SK-N-MC (cell line): ENCODE data around the gene MYD88.
A peak's percentile ranks its signal among the peaks of the same experiment; 100 is the strongest.

Experiments
- DNase-seq: peaks from one replicate; pipeline ENCODE4 v3.0.0-alpha.2; 2011; ENCODE audit warnings: low read depth, low spot score
- H3K27ac ChIP-seq: fragments of 200-600 bp; sonication (generic); 2 replicates; pipeline ENCODE4 v1.5.1; 2016; ENCODE audit warnings: mixed run types
- H3K36me3 ChIP-seq: fragments of 200-600 bp; sonication (generic); 2 replicates; pipeline ENCODE4 v1.6.1; 2017; ENCODE audit warnings: antibody characterized with exemption, low read length, mixed read lengths; ENCODE audit not compliant: insufficient read depth
- H3K4me3 ChIP-seq: fragments of 200-600 bp; sonication (generic); 2 replicates; pipeline ENCODE4 v1.5.1; 2016
- H3K9ac ChIP-seq: fragments of 200-600 bp; sonication (generic); 2 replicates; pipeline ENCODE4 v1.8.0; 2017; ENCODE audit warnings: mixed run types, mixed read lengths; ENCODE audit not compliant: insufficient read length
- H3K9me3 ChIP-seq: fragments of 200-600 bp; sonication (generic); 2 replicates; pipeline ENCODE4 v1.6.1; 2017; ENCODE audit warnings: low read depth, mild to moderate bottlenecking, antibody characterized with exemption, low read length, moderate library complexity, mixed read lengths
- EZH2 ChIP-seq: fragments of 200-600 bp; sonication (generic); IDR thresholded peaks from one replicate; pipeline ENCODE4 v1.6.1; 2017; ENCODE audit warnings: antibody characterized with exemption
- FOXP2 ChIP-seq: optimal IDR thresholded peaks from 2 replicates; pipeline ENCODE3; 2011; ENCODE audit warnings: mild to moderate bottlenecking, moderate library complexity; ENCODE audit not compliant: insufficient read depth; ENCODE audit errors: extremely low read length, control extremely low read depth
- POLR2AphosphoS5 ChIP-seq: IDR thresholded peaks from 2 replicates; pipeline ENCODE4 v1.6.1; 2012; ENCODE audit warnings: mild to moderate bottlenecking, low read depth, low read length, borderline replicate concordance

The MYD88 gene

GRCh38 chr3:38118421-38119247 lies 19.8 kb upstream of the MYD88 start:
- Histone ChIP-seq H3K9me3 (no peaks in the 10 kb centered on the region), H3K27ac (no peak overlapping the region), H3K9ac (no peak overlapping the region), H3K36me3 (no peaks in the 10 kb centered on the region; the same call in 1 of the 2 replicates), H3K4me3 (no peak overlapping the region)
- TF ChIP-seq EZH2 (no peak), POLR2AphosphoS5 (no peak; the same call in 1 of the 2 replicates), FOXP2 (no peak)
- no peak for DNase-seq

GRCh38 chr3:38119248-38119544 lies 19.3 kb upstream of the MYD88 start:
- Histone ChIP-seq H3K27ac (no peak overlapping the region), H3K4me3 (no peak overlapping the region), H3K9ac (no peak overlapping the region), H3K9me3 (no peaks in the 10 kb centered on the region), H3K36me3 (no peaks in the 10 kb centered on the region; the same call in 1 of the 2 replicates)
- DNase-seq, result no peak
- TF ChIP-seq FOXP2, result no peak

GRCh38 chr3:38119821-38120692 lies 18.4 kb upstream of the MYD88 start:
- Histone ChIP-seq H3K36me3 (no peaks in the 10 kb centered on the region; the same call in 1 of the 2 replicates), H3K27ac (no peak overlapping the region), H3K4me3 (no peak overlapping the region), H3K9ac (no peak overlapping the region), H3K9me3 (no peaks in the 10 kb centered on the region)
- DNase-seq, result no peak
- TF ChIP-seq EZH2, result no peak
- TF ChIP-seq POLR2AphosphoS5, result no peak

GRCh38 chr3:38120693-38121450 lies 17.6 kb upstream of the MYD88 start:
- Histone ChIP-seq H3K36me3 (no peaks in the 10 kb centered on the region; the same call in 1 of the 2 replicates), H3K4me3 (no peak overlapping the region), H3K27ac (no peak overlapping the region), H3K9ac (no peak overlapping the region), H3K9me3 (no peaks in the 10 kb centered on the region)
- DNase-seq, result no peak
- no peak for TF ChIP-seq FOXP2
- 0 out of 2 replicates have a peak, but pooled peaks have one; percentile 14 for TF ChIP-seq POLR2AphosphoS5

GRCh38 chr3:38121451-38121831 lies 17.0 kb upstream of the MYD88 start:
- TF ChIP-seq EZH2 (no peak), FOXP2 (no peak), POLR2AphosphoS5 (no peak)
- no peak overlapping the region for H3K27ac ChIP-seq
- no peak overlapping the region for H3K4me3 ChIP-seq
- no peaks in the 10 kb centered on the region for H3K9me3 ChIP-seq
- no peak for DNase-seq
- no peak overlapping the region for H3K9ac ChIP-seq
- no peaks in the 10 kb centered on the region; the same call in 1 of the 2 replicates for H3K36me3 ChIP-seq

- Histone ChIP-seq H3K27ac (no peak overlapping the region), H3K9me3 (no peaks in the 10 kb centered on the region), H3K36me3 (no peaks in the 10 kb centered on the region; the same call in 1 of the 2 replicates), H3K4me3 (no peak overlapping the region), H3K9ac (no peak overlapping the region)
- TF ChIP-seq POLR2AphosphoS5, result no peak
- DNase-seq, result no peak
Measured at GRCh38 chr3:38121832-38122461, 16.5 kb upstream of the MYD88 start.

- Histone ChIP-seq H3K36me3 (no peaks in the 10 kb centered on the region; the same call in 1 of the 2 replicates), H3K9me3 (no peaks in the 10 kb centered on the region), H3K9ac (no peak overlapping the region), H3K27ac (no peak overlapping the region), H3K4me3 (no peak overlapping the region)
- DNase-seq, result no peak
- TF ChIP-seq FOXP2 (no peak), POLR2AphosphoS5 (no peak), EZH2 (no peak)
Measured at GRCh38 chr3:38122712-38123290, 15.7 kb upstream of the MYD88 start.
